ENCODE data around the gene PCDHGA2.

PCDHGA2 gene

DNA sequence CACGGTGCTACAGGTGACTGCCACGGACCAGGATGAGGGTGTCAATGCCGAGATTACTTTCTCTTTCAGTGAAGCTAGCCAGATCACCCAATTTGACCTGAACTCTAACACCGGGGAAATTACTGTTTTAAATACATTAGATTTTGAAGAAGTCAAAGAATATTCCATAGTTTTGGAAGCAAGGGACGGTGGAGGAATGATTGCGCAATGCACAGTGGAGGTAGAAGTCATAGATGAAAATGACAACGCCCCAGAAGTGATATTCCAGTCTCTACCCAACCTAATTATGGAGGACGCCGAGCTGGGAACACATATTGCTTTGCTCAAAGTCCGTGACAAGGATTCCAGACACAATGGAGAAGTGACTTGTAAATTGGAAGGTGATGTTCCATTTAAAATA is 50.1 kb downstream of the PCDHGA2 start:
- TF ChIP-seq, protein P1, sequence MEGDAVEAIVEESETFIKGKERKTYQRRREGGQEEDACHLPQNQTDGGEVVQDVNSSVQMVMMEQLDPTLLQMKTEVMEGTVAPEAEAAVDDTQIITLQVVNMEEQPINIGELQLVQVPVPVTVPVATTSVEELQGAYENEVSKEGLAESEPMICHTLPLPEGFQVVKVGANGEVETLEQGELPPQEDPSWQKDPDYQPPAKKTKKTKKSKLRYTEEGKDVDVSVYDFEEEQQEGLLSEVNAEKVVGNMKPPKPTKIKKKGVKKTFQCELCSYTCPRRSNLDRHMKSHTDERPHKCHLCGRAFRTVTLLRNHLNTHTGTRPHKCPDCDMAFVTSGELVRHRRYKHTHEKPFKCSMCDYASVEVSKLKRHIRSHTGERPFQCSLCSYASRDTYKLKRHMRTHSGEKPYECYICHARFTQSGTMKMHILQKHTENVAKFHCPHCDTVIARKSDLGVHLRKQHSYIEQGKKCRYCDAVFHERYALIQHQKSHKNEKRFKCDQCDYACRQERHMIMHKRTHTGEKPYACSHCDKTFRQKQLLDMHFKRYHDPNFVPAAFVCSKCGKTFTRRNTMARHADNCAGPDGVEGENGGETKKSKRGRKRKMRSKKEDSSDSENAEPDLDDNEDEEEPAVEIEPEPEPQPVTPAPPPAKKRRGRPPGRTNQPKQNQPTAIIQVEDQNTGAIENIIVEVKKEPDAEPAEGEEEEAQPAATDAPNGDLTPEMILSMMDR (IDR thresholded peaks at IDR 0.05; ENCODE audit: insufficient read depth, low read length, poor library complexity, severe bottlenecking) = no peak
- no peak for TF ChIP-seq EZH2phosphoT487 (conservative IDR thresholded peaks at IDR 0.05; ENCODE audit: low read length)
- Histone ChIP-seq H2AFZ (ENCODE audit: low read depth, low read length, severe bottlenecking) (no peak overlapping the region), H3K4me2 (ENCODE audit: low read depth, low read length, poor library complexity, severe bottlenecking) (no peak overlapping the region), H3K9me2 (replicated peaks; ENCODE audit: insufficient read depth, low read length) (no peaks in the 10 kb centered on the region), H3K27ac (ENCODE audit: low read depth, low read length) (no peak overlapping the region), H3K27me3 (ENCODE audit: low read length) (no peaks in the 10 kb centered on the region), H3K9ac (ENCODE audit: low read length) (no peak overlapping the region), H3K9me3 (ENCODE audit: insufficient read depth, low read length) (peaks cover 18% of the 10 kb centered on the region; the same call in 1 of the 2 replicates), H3F3A (ENCODE audit: insufficient read depth) (no peaks in the 10 kb centered on the region; the same call in 1 of the 2 replicates), H3K79me2 (ENCODE audit: insufficient read depth, low read length) (no peaks in the 10 kb centered on the region), H4K20me1 (ENCODE audit: low read depth, low read length) (no peaks in the 10 kb centered on the region), H3K36me3 (ENCODE audit: low read length) (0 out of 2 replicates have a peak, but pooled peaks cover 3% of the 10 kb centered on the region), H3K4me3 (ENCODE audit: insufficient read depth, low read length, poor library complexity, severe bottlenecking) (no peak overlapping the region)

DNA sequence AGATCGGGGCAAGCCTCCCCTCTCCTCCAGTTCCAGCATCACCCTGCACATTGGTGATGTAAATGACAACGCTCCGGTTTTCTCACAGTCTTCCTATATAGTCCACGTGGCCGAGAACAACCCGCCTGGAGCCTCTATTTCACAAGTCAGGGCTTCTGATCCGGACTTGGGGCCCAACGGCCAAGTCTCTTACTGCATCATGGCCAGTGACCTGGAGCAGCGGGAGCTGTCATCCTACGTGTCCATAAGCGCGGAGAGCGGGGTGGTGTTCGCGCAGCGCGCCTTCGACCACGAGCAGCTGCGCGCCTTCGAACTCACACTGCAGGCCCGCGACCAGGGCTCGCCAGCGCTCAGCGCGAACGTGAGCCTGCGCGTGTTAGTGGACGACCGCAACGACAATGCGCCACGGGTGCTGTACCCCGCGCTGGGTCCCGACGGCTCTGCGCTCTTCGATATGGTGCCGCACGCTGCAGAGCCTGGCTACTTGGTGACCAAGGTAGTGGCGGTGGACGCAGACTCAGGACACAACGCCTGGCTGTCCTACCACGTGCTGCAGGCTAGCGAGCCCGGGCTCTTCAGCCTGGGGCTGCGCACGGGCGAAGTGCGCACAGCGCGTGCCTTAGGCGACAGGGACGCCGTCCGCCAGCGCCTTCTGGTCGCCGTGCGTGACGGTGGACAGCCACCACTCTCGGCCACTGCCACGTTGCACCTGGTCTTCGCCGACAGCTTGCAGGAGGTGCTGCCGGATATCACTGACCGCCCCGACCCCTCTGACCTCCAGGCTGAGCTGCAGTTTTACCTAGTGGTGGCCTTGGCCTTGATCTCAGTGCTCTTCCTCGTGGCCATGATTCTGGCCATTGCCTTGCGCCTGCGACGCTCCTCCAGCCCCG is 50.8 kb downstream of the PCDHGA2 start:
- no peaks in the 10 kb centered on the region for H3K27me3 ChIP-seq (ENCODE audit: low read length)
- no peak overlapping the region for H3K9ac ChIP-seq (ENCODE audit: low read length)
- no peak overlapping the region for H3K4me2 ChIP-seq (ENCODE audit: low read depth, low read length, poor library complexity, severe bottlenecking)
- no peak overlapping the region for H3K27ac ChIP-seq (ENCODE audit: low read depth, low read length)
- no peaks in the 10 kb centered on the region; the same call in 1 of the 2 replicates for H3F3A ChIP-seq (ENCODE audit: insufficient read depth)
- no peak overlapping the region for H2AFZ ChIP-seq (ENCODE audit: low read depth, low read length, severe bottlenecking)
- H3K9me2 ChIP-seq (replicated peaks; ENCODE audit: insufficient read depth, low read length) = no peaks in the 10 kb centered on the region
- H3K9me3 ChIP-seq (ENCODE audit: insufficient read depth, low read length) = peaks cover 15% of the 10 kb centered on the region; the same call in 1 of the 2 replicates
- no peaks in the 10 kb centered on the region for H4K20me1 ChIP-seq (ENCODE audit: low read depth, low read length)
- H3K36me3 ChIP-seq (ENCODE audit: low read length) = 0 out of 2 replicates have a peak, but pooled peaks cover 3% of the 10 kb centered on the region
- no peak for TF ChIP-seq EZH2phosphoT487 (conservative IDR thresholded peaks at IDR 0.05; ENCODE audit: low read length)
- H3K4me3 ChIP-seq (ENCODE audit: insufficient read depth, low read length, poor library complexity, severe bottlenecking) = no peak overlapping the region
- H3K79me2 ChIP-seq (ENCODE audit: insufficient read depth, low read length) = no peaks in the 10 kb centered on the region

DNA sequence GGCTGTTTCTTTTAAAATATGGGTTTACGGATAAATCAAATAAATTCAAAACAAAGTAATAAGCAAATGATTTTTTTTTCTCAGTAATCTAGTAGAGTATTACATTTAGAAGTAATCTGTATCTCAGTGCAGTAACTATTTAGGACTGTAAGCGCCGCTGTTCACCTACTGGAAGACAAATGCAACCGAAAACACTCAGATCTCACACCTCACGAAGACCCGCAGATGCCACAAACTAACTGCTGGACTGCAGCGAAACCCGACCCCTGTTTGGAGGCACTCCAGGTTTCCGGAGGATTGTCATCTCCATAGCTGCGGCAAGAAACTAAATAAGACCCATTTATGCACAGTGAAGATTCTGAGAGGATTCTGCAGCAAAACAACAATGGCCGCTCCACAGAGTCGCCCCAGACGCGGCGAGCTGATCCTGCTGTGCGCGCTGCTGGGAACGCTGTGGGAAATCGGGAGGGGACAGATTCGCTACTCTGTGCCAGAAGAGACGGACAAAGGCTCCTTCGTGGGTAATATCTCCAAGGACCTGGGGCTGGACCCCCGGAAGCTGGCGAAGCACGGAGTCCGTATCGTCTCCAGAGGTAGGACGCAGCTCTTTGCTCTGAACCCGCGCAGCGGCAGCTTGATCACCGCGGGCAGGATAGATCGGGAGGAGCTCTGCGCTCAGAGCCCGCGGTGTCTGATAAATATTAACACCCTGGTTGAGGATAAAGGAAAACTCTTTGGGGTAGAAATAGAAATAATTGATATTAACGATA is 54.1 kb downstream of the PCDHGA2 start, which contains the start of gene PCDHGA8:
PCDHGA8 (plus strand) TSS at position 205 of the 770 bp plus-strand sequence; CDS start at position 386, 181 bp downstream.
- Histone ChIP-seq H3K4me2 (ENCODE audit: low read depth, low read length, poor library complexity, severe bottlenecking) (peak within 1 kb of the TSS; percentile 14), H3K9me3 (ENCODE audit: insufficient read depth, low read length) (no peaks in the 10 kb centered on the region; the same call in 1 of the 2 replicates)

More for the DNA sequence above, 54.1 kb downstream of the PCDHGA2 start, which contains the start of gene PCDHGA8:
- Histone ChIP-seq H3F3A (ENCODE audit: insufficient read depth) (no peaks in the 10 kb centered on the region; the same call in none of the 2 replicates), H3K27ac (ENCODE audit: low read depth, low read length) (no peak within 1 kb of the TSS), H4K20me1 (ENCODE audit: low read depth, low read length) (no peaks in the 10 kb centered on the region), H3K36me3 (ENCODE audit: low read length) (no peaks in the 10 kb centered on the region), H3K4me3 (ENCODE audit: insufficient read depth, low read length, poor library complexity, severe bottlenecking) (no peak within 1 kb of the TSS), H2AFZ (ENCODE audit: low read depth, low read length, severe bottlenecking) (no peak within 1 kb of the TSS), H3K79me2 (ENCODE audit: insufficient read depth, low read length) (no peaks in the 10 kb centered on the region), H3K9ac (ENCODE audit: low read length) (no peak within 1 kb of the TSS), H3K9me2 (replicated peaks; ENCODE audit: insufficient read depth, low read length) (no peaks in the 10 kb centered on the region), H3K27me3 (ENCODE audit: low read length) (no peaks in the 10 kb centered on the region)
- TF ChIP-seq, protein P1 (IDR thresholded peaks at IDR 0.05; ENCODE audit: insufficient read depth, low read length, poor library complexity, severe bottlenecking) = peak; percentile 20
- no peak for TF ChIP-seq EZH2phosphoT487 (conservative IDR thresholded peaks at IDR 0.05; ENCODE audit: low read length)
